Activated CD4-positive, alpha-beta T cell treated with anti-CD3 and anti-CD28 coated beads, Interleukin-10, Interleukin-2, amounts not matched to agents 100 ng/mL and 50 ng/mL, durations not matched to agents 16 hours and 8 hours (primary cell): Measurements from ENCODE around the gene IQCM.

Experiments used
- DNase-seq: peaks from one replicate; pipeline ENCODE4 v3.0.0-alpha.2; 2020

Gene IQCM

DNA sequence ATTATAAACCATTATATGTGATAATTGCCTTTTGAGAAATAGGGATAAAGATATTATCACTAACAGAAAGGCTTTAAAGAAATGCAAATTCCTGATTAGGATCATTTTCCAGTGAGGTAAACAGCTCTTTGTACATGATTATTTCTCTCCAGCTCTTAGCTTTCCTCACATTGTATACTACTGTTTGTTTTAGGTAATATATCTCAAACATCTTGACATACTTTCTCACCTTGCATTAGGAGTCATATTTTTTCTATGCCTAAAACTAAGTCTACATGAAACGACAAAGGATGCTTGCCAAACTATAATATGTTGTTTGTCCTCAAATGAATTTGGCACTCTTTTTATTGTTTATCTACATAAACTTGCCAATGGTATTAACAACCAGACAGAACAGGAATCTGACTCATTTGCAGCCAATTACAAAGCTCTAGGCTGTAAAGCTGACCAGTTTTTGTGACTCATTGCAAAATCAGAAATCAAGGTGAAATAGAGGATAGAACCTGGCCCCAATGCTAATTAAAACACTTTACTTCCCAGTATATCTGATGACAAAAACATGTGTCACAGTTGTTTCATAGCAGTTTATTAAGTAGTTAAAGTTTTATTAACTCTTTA lies 107.0 kb downstream of the IQCM start:
- no peak for DNase-seq

DNA sequence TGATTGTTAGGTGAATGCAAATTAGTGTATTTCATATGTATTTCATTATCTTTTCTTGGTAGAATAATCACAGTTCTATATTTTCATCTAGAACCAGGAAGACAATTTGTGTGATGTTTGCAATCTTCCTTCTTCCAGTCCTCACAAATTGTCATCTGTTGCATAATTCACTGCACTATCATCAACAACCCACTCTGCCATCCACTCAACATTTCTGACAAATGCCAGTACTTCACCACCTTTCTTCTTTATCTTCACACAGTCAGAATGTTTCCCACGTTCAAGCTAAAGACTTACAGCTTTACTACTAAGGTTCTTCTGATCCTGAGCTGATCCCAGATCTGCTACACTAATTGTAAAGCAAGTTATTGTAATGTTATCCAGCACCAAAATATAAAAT lies 107.8 kb downstream of the IQCM start:
- no peak for DNase-seq

DNA sequence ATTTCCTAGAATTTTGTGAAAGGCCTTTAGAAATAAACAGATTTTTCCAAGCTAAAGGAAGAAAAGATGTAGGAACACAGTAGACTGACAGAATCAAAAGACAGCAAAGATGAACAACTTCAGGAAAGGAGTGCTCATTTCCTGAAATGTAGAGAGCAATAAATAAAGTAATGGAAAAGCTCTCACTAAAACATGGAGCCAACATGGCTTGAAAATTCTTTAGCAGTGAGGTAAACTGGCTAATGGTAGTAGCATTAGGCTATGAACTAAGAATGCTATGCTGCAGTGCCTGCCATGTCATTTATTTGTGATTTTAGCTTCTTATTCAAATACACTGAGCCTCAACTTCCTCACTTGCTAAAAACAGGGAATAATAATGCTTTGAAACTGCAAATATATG lies 108.7 kb downstream of the IQCM start:
- DNase-seq = no peak

DNA sequence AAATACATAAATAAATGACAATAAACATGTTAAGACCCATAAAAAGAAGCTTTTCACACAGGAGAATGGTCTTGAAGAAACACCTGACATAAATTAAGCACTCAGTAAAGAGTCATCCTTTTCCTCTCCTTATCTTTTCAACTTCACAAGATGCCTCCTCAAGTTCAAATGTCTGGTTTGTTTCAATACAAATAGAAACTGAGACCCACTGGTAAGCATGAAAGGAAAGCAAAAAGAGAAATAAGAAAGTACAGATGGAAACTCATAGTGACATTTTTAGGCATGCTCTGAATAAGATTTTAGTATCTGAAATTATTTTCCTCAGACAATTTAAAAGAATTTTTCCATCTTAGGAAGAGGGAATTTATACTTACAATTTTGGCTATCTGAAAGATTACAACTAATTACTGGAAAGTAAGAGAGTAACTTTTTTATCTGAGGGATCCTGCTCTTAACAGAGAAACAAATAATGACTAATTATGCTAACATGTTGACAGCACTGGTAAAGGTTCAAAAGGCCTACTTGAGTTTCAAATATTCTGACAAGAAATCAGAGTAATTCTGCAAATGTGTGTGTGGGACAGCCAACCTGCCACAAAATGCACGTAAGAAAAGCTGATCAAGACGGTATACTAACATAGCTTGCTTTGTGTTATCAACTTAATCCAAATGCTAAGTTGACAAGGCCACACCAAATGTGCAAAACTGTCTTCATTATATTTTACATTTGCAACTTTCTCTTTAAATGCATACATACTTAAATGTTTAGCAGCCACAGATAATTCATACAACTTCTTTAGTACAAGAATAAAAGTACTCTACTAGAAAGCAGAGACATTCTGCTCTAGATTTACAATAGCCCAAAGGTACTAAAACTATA lies 113.0 kb downstream of the IQCM start:
- DNase-seq = no peak

DNA sequence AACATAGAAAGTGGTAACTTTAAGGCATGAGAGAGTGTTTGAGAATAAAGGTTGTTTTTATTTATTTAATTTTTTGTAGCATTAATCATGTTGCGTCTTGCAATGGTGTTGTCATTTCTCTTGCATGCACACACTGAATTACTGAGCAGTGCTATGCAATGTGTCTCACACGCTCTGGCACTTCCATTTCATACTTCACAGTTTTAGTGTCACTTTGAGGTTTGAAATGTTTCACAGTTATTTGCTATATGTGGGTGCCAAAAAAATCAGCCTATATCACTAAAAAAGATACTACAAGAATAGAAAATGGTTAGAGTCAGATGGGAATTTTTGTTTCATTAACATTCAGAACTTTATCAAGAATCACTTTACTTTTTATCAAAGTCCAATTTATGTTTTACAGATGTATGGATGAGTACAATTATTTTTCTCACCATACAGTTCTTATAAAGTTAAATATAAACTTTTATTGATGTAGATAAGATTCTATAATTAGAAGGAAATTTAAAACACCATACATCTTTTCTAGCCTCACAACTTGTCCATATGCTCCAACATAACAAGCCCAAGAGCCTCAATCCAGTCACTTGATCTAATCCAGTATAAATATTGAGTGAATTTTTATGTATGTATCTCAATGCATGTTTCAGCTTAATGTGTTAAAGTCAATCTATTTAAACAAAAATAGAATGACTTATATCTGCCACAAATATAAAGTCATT lies 114.0 kb downstream of the IQCM start:
- no peak for DNase-seq

DNA sequence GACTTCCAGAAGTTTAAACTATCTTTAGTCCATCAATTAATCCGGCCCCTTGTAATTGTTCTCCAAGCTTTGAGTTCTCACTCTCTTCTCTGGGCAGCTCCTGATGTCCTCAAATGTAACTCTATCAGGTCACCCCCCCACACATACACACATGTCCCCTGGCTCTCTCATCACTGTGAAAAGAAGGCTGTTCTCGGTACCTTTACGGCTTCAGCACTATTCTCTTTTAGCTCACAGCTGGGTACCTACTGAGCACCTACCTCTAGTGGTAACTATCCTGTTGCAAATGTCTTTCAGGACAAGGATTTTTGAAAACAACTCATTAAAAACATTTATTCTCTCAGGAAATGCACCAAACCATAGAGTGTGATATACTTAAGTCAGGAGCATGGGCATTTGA lies 115.4 kb downstream of the IQCM start:
- no peak for DNase-seq

DNA sequence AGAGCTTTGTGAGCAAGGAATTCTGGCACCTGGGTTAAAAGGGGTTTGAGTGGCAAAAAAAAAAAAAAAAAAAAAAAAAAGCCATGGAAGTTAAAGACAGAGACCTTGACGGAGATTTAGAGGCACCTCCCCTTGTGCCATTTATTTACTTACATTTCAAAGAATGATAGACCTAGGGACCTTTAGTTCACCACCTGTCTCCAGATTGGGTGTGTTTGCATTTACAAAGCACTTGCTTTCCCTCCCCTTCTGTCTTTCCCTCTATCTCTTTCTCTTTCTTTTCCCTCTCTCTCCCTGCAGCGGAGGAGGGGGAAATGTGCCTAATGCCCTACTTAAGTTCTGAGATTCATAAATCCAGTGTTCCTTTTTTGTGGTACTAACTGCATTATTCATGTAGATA lies 116.0 kb downstream of the IQCM start:
- DNase-seq = no peak

DNA sequence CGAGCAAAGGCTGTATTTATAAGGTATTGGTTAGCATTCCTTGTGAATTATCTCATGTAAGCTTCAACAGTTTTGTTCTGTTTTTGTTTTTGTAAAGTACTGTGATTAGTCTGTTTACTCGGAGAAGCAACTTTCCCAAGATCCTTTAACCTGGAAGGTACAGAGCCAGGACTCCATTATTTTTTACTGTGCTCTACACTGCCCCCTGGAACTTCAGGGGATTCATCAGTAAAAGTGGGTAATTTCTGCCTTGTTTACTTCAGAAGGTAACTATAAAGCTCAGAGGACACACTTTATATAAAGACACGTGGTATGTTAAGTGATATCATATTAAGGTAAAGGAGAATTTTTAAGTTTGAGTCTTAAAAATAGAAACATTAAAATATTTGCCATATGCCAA lies 124.9 kb downstream of the IQCM start:
- DNase-seq = no peak

DNA sequence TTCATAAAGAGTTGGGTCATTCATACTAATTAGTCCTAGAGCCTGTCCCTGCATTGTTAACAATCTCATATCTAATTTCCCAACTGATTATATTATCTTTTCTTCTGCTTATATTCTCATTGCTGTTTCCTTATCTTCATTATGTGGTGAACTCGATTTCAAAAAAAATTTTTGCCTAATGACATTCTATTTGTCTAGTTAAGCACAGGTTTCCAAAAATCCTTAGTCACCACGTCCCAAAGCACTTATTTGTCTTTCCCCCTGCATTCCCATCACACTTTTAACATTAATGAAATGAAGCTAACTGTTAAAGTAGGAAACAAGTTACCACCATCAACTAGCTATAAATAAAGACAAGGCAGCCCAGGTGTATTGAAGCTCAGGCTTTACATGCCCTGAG lies 131.1 kb downstream of the IQCM start:
- DNase-seq = no peak

DNA sequence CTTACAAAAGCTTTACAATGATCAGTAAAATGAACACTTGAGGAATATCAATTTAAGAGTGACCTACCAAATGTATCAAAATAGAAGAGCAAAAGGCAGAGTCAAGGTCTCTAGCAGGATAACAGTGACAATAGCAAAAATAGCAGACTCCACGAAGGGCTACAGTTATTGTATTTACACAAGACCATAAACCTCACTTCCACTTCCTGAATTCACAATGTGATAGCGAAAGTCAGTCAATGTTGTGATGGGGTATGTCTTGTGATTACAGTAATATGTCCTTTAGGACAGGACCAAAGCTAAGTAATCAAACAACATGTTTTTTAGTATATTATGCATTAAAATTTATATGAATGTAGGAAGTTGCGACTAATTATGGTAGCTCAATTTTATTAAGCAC lies 139.6 kb downstream of the IQCM start:
- DNase-seq = no peak

DNA sequence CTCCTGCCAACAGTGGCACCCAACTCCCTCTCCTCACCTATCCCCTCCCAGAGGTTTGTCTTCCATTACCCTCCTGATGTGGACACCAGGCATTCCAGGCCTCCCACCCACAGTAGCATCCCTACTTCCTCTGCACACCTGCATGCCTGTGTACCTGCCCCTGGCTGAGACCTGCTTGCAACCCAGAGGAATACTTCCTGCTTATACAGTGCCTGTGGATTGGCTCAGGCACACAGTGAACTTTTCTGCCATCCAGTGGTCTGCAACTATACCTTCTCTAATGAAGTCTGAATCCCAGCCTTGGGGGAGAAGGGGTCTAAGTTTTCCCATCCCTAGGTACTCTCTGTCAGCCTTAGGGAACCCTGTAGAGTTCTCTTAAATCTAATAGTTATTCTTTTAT lies 169.9 kb downstream of the IQCM start:
- DNase-seq = no peak

DNA sequence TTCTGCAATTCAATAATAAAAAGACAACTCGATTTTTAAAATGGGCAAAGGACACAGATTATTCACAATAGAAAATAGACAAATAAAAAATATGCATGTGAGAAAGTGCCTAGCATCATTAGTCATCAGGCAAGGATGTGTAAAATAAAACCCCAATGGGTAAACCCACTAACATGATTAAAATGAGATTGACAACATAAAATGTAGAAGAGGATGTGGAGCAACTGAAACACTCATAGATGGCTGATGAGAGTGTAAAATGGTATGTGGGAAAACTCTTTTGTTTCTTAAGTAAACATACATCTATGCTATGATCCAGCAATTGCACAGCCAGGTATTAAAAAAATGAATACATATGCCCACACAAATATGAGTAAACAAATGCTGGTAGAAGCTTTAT lies 177.6 kb downstream of the IQCM start:
- DNase-seq = no peak

DNA sequence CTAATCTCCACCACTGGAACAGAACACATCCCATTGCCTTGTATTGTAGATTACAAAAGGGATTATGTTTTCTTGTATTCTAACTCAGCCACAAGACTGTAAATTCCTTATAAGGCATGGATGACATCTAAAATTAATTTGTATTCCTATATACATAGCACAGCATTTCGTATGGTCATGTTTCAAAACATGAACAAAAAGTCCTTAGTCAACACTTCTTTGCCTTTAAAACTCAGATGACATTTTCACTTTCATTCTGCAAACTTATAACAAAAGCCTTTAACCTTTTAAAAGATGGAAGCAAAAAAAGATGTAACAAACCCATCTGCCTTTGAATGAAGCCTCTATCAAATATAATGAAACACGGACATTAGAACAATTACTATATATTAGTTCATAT lies 181.3 kb downstream of the IQCM start:
- DNase-seq = no peak

DNA sequence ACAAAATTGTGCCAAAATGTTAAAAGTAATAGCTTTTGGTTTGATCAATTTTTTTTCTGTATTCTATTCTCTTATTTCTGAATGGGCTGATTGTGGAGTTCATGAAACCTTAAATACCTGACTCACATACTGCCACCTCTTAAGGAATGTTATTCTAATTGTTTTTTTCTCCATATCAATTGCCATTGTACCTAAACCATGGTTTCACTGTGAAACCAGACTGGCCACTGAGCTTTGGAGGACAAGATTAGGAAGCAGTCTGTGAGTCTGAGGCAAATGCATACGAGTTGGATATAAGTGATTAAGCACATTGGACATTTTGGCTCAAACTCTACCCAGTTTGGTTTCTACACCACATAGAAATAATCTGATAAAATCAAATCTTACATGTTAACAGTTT lies 184.0 kb downstream of the IQCM start:
- no peak for DNase-seq

DNA sequence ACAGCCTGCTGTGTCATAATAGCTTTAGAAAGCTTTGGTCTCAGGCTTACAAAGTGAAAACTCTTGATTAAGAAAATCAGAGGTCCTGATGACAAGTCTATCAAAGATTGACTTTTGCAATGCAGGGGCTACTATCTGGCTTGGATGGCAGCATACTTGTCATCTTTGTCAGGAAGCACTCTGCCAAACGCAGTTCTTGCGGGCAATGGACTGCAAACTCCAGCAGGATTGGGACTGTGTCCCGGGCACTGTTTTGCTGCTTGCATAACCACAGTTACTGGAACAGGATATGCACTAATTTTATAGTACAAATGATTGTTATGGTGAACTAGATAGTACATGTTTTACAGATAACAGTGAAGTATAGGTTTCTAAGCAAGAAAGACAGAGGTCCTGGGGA lies 185.6 kb downstream of the IQCM start:
- DNase-seq = no peak

DNA sequence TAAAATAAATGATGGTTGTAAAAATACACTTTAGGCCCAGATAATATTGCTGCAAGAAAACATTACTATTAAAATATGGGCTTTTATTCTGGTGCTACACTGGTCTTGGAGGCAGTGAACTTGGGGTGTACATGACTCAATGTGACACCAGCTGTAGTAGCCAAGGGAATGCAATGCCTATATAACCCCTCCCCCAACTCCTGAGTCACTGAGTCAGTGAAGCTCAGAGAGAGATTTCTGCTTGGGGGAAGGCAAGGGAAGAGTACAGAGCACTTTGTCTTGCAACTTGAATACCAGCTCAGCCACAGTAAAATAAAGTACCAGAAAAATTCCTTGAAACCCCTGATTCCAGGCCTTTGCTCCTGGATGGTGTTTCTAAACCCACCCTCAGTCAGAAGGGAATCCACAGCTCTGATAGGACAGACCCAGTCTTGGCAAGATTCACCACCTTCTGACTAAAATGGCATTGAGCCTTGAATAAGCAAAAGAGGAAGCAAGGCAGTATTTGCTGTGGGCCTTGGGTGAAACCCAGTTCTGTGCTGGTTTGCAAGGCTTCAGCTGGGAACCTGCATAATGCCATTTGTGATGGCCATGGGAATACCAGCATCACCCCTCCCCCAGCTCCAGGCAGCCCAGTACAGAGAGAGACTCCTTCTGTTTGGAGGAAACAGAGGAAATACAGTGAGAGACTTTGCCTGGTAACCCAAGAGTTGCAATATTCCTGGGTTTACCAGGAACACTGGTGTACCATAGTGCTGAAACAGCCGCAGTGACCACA lies 209.9 kb downstream of the IQCM start:
- DNase-seq = no peak

DNA sequence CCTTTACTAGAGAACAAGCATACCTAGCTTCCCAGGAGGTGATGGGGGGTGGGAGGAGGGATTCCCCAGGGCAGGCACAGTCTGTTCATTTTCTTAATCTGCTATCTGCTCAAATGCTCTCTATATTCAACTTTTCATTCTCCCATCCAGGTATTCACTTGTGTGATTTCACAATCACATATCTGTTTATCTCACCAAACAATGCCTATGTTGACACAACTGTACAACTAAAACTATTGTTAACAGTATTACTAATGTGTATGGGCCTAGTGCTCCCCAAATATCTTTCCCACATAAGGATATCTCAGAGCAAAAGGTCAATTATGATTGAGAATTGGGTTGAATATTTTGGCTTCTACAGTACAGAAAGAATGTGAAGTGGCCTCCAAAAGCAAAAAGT lies 210.8 kb downstream of the IQCM start:
- no peak for DNase-seq

DNA sequence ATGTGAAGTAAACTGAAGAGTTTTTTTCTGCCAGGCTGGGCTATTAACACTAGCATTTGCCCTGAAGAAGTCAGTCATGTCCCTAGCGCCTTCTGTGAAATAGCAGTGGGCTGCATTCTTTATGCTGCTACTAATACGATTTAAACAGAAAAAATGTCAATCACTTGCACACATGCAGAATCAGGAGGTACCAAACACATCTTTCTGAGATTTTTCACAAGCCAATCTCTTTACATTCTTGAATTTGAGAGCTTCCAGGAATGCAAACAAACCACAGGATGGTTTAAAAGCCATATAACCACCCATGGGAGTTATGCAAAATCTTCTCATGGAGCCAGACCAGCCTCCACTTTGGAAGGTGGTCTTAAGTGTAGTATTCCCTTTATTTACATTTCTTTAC lies 220.1 kb downstream of the IQCM start:
- DNase-seq = no peak

DNA sequence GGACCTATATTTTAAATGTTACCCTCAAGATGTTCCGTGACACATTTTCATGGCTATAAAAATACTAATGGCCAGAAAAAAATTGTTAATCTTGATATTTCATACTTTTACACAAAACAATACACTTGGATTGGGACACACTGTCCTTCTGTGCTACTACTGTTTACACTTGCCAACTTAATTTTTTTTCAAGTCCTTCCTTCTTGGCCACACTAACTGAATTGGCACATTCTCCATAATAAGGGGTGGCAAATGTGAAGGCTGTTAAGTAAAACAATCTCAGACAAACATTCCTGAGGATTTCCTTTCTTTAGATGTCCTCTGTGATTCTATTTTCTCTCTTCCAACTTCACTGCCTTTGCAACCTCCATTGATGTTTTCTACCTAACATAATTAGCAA lies 225.8 kb downstream of the IQCM start:
- no peak for DNase-seq

DNA sequence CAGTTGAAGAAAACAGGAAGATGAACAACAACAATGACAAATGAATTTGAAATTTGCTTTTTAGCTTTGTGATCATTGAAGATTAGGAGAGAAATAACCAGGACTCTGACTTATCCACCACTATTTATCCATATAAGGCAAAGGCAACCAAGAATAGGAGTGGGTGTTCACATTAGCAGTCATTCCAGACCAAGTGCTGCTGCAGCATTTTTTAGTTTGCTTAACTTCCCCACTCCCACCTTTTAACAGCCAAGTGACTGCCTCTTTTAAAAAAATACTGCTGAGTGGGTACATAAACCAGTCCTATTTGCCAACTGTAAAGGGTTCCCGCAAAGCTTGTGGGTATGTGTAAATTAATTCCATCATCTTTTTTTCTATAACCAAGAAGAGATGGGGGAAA lies 230.9 kb downstream of the IQCM start:
- DNase-seq = no peak

DNA sequence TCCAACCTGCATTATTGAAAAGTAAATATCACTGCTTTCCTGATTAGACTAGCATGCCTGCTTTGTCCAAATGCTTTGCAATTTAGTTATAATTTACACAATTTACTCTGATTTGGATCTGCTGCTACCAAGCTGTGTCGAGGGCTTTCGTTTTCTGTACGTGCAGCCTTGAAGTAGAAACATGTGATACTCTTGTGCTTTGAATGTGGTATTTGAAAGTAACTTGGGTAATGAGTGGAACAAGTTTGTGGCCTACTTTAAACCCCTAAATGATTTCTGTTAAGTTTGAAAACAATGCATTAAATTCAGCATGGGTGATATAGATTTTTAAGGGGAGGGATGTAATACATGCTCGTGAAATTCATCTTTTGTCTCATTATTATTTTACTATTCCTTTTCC lies 240.7 kb downstream of the IQCM start:
- DNase-seq = no peak

DNA sequence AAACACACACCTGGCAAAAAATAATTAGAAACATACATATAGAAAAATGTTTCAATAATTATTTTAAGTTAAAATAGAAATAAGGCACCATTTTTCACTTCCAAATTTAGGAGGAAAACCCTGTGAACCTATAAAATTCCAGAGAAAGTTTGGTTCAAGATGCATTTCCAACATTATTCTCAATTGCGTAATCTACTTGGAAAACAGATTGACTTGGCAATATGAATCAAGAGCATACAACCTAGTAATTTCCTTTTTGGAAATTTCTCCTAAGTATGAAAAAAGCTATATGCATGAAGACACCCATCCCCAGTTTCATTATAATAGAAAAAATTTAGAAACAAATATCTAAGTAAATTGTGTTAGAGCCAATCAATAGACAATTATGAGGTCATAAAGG lies 242.9 kb downstream of the IQCM start:
- no peak for DNase-seq

DNA sequence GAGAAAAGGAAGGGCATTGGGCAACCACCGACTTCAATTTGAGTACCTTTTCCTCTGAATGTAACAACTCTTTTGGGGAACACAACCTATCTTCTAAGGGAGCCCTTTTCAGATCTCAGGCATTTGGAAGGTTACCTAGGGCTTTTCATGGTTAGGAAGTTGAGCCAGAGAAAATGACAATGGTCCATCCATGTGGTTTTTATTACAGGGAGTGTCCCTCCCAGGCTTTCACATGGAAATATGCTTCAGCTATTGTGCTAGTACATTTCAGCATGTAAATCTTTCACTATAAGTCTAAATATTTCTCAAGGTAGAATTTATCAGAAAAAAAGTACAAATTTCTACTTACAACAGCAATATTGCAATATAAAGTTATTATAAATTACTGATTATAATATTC lies 259.8 kb downstream of the IQCM start:
- no peak for DNase-seq
